ENCODE measurements around the gene MAPK8.

- no peak for TF ChIP-seq POLR2A (IDR thresholded peaks at IDR 0.05; ENCODE audit: extremely low read depth, insufficient read length)
- no peak for TF ChIP-seq CTCF (IDR thresholded peaks at IDR 0.05; ENCODE audit: low read depth, low read length)
Measured at GRCh38 chr10:48343921-48344598, 37.6 kb downstream of the MAPK8 start.
